NT2/D1 (cell line): ENCODE results near the gene HIGD1A.

Experiments
- DNase-seq: peaks from one replicate; pipeline ENCODE4 v3.0.0-alpha.2; 2011; ENCODE audit warnings: low read depth, low spot score
- H3K27me3 ChIP-seq: 2 replicates; pipeline ENCODE4 v1.6.0; 2011; ENCODE audit warnings: mild to moderate bottlenecking; ENCODE audit not compliant: insufficient read length, insufficient read depth
- H3K36me3 ChIP-seq: 2 replicates; pipeline ENCODE4 v1.6.1; 2011; ENCODE audit warnings: mild to moderate bottlenecking, low read length, mixed read lengths; ENCODE audit not compliant: insufficient read depth, insufficient read length
- H3K4me1 ChIP-seq: 2 replicates; pipeline ENCODE4 v1.5.1; 2011; ENCODE audit not compliant: insufficient read depth, insufficient read length
- H3K4me3 ChIP-seq: 2 replicates; pipeline ENCODE4 v1.5.1; 2011; ENCODE audit warnings: low read depth; ENCODE audit not compliant: insufficient read length
- H3K9ac ChIP-seq: 2 replicates; pipeline ENCODE4 v1.6.0; 2011; ENCODE audit warnings: low read depth; ENCODE audit not compliant: insufficient read length
- H3K9me3 ChIP-seq: 2 replicates; pipeline ENCODE4 v1.5.1; 2011; ENCODE audit warnings: mild to moderate bottlenecking, low read length; ENCODE audit not compliant: insufficient read depth
- SUZ12 ChIP-seq: IDR thresholded peaks from 2 replicates; pipeline ENCODE4 v1.6.1; 2011; ENCODE audit not compliant: insufficient read length, insufficient read depth; ENCODE audit errors: extremely low read depth
- YY1 ChIP-seq: IDR thresholded peaks from 2 replicates; pipeline ENCODE4 v1.6.1; 2011; ENCODE audit not compliant: insufficient read length, insufficient read depth
- ZNF274 ChIP-seq: IDR thresholded peaks from 2 replicates; pipeline ENCODE4 v1.6.1; 2011; ENCODE audit warnings: mild to moderate bottlenecking, low read depth, low read length

Gene HIGD1A

GRCh38 chr3:42764115-42764514 lies 40.2 kb downstream of the HIGD1A start:
- no peak for TF ChIP-seq SUZ12
- no peak for TF ChIP-seq YY1
- no peak for TF ChIP-seq ZNF274
- H3K27me3 ChIP-seq, result peaks cover 4% of the 10 kb centered on the region
- no peak overlapping the region for H3K4me3 ChIP-seq
- H3K9me3 ChIP-seq, result peaks cover 15% of the 10 kb centered on the region; the same call in 1 of the 2 replicates
- peaks cover 8% of the 10 kb centered on the region for H3K4me1 ChIP-seq
- H3K36me3 ChIP-seq, result no peaks in the 10 kb centered on the region
- no peak for DNase-seq
- no peak overlapping the region for H3K9ac ChIP-seq

GRCh38 chr3:42763021-42763420 lies 41.3 kb downstream of the HIGD1A start:
- Histone ChIP-seq H3K4me1 (peaks cover 8% of the 10 kb centered on the region), H3K9ac (no peak overlapping the region), H3K36me3 (no peaks in the 10 kb centered on the region), H3K27me3 (peaks cover 6% of the 10 kb centered on the region), H3K4me3 (no peak overlapping the region), H3K9me3 (peaks cover 12% of the 10 kb centered on the region; the same call in 1 of the 2 replicates)
- no peak for DNase-seq
- TF ChIP-seq ZNF274 (no peak), YY1 (no peak), SUZ12 (no peak)

- Histone ChIP-seq H3K4me3 (no peak overlapping the region), H3K9me3 (peaks cover 12% of the 10 kb centered on the region; the same call in 1 of the 2 replicates), H3K4me1 (peaks cover 8% of the 10 kb centered on the region), H3K36me3 (no peaks in the 10 kb centered on the region), H3K27me3 (peaks cover 6% of the 10 kb centered on the region), H3K9ac (no peak overlapping the region)
- DNase-seq, result no peak
- TF ChIP-seq YY1 (no peak), SUZ12 (no peak), ZNF274 (no peak)
These were observed 42.1 kb downstream of the HIGD1A start for GRCh38 chr3:42762046-42762724.

GRCh38 chr3:42758126-42758525 lies 46.2 kb downstream of the HIGD1A start:
- H3K27me3 ChIP-seq, result peaks cover 12% of the 10 kb centered on the region
- H3K36me3 ChIP-seq, result no peaks in the 10 kb centered on the region
- no peak for DNase-seq
- no peaks in the 10 kb centered on the region for H3K4me1 ChIP-seq
- TF ChIP-seq ZNF274 (no peak), SUZ12 (no peak), YY1 (no peak)
- H3K9ac ChIP-seq, result no peak overlapping the region
- no peak overlapping the region for H3K4me3 ChIP-seq
- H3K9me3 ChIP-seq, result peaks cover 12% of the 10 kb centered on the region; the same call in 1 of the 2 replicates

GRCh38 chr3:42756681-42757213 lies 47.5 kb downstream of the HIGD1A start:
- Histone ChIP-seq H3K4me3 (no peak overlapping the region), H3K36me3 (no peaks in the 10 kb centered on the region), H3K9me3 (0 out of 2 replicates have a peak, but pooled peaks cover under 1% of the 10 kb centered on the region), H3K27me3 (peaks cover 12% of the 10 kb centered on the region), H3K9ac (no peak overlapping the region), H3K4me1 (peaks cover 1% of the 10 kb centered on the region)
- no peak for DNase-seq
- TF ChIP-seq SUZ12 (no peak), ZNF274 (no peak), YY1 (no peak)

GRCh38 chr3:42755681-42756578 lies 48.4 kb downstream of the HIGD1A start:
- no peak overlapping the region for H3K4me3 ChIP-seq
- peaks cover 12% of the 10 kb centered on the region for H3K27me3 ChIP-seq
- no peaks in the 10 kb centered on the region for H3K36me3 ChIP-seq
- H3K4me1 ChIP-seq, result peaks cover 5% of the 10 kb centered on the region
- TF ChIP-seq YY1, result no peak
- TF ChIP-seq SUZ12, result no peak
- no peak for TF ChIP-seq ZNF274
- H3K9ac ChIP-seq, result no peak overlapping the region
- no peaks in the 10 kb centered on the region for H3K9me3 ChIP-seq
- no peak for DNase-seq

- TF ChIP-seq ZNF274 (no peak), YY1 (no peak), SUZ12 (no peak)
- peaks cover 12% of the 10 kb centered on the region for H3K27me3 ChIP-seq
- H3K9ac ChIP-seq, result no peak overlapping the region
- no peak overlapping the region for H3K4me3 ChIP-seq
- no peaks in the 10 kb centered on the region for H3K9me3 ChIP-seq
- no peak for DNase-seq
- no peaks in the 10 kb centered on the region for H3K36me3 ChIP-seq
- H3K4me1 ChIP-seq, result peaks cover 8% of the 10 kb centered on the region
These were observed 50.5 kb downstream of the HIGD1A start for GRCh38 chr3:42753757-42754156.
